HUES6 (cell line): ENCODE measurements around the gene ZNF516.
A peak's percentile ranks its signal among the peaks of the same experiment; 100 is the strongest.
"Not testable (repeated sequence)": the region's sequence is repeated elsewhere in the genome, so short reads cannot be mapped to it uniquely, and the experiment has no call there.

Experiments
- H3K27ac ChIP-seq: 2 replicates; pipeline ENCODE4 v1.7.0; 2013; ENCODE audit warnings: low read depth, mild to moderate bottlenecking, low read length, inconsistent platforms
- H3K27me3 ChIP-seq: 2 replicates; pipeline ENCODE4 v1.6.1; 2013; ENCODE audit warnings: low read length; ENCODE audit not compliant: control insufficient read depth, insufficient read depth
- H3K36me3 ChIP-seq: 2 replicates; pipeline ENCODE4 v1.6.1; 2013; ENCODE audit warnings: low read length; ENCODE audit not compliant: control insufficient read depth, insufficient read depth
- H3K4me1 ChIP-seq: 2 replicates; pipeline ENCODE4 v1.6.1; 2013; ENCODE audit warnings: low read length; ENCODE audit not compliant: control insufficient read depth, insufficient read depth
- H3K4me3 ChIP-seq: 2 replicates; pipeline ENCODE4 v1.5.1; 2013; ENCODE audit warnings: low read depth, low read length
- H3K9ac ChIP-seq: one replicate; pipeline ENCODE4 v1.6.1; 2013; ENCODE audit warnings: mild to moderate bottlenecking, low read length
- H3K9me3 ChIP-seq: 2 replicates; pipeline ENCODE4 v1.6.1; 2013; ENCODE audit warnings: low read depth, low read length; ENCODE audit not compliant: control insufficient read depth, insufficient read depth

Gene ZNF516

DNA sequence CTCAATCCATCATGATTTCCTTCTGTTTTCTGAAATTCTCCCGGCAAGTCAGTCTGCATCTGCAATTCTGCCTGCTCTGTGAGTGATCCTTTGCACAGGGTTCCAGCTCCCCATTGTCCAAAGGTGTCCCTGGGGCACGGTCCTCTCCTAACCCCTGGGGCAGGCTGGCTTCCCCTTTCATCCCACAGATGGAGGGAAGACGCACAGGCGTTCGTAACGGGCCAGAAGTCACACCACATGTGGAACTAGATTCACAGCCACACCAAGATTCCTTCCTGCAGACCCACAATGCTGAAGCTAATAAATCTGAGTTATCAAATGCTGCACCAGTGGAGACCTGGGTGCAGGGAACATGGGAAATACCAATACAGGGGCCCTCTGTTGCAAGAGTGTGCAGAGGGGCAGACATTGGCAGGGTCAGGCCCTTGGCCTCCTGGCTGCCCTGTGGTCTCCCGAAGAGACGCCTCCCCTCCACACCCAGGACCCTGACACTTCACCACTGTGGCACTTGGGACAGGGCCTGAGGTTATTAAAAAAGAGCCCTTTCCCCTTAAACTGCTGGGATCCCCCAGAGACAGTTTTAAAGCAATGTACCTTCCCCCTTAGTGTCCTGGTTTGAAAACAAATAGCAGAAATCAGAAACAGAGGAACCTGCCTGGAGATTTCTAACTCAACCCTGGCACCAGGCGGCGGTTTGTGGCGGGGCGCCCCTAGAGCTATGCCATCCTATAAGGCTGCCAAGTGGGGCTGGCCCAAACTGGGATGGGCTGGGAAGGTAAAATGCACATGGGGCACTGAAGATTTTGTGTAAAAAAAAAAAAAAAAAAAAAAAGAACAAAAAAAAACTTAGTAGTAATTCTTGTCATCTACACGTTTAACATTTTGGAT is 15.4 kb downstream of the ZNF516 start:
- H3K27me3 ChIP-seq = no peaks in the 10 kb centered on the region
- peaks cover 4% of the 10 kb centered on the region for H3K36me3 ChIP-seq
- H3K9ac ChIP-seq = no peak overlapping the region
- H3K9me3 ChIP-seq = no peaks in the 10 kb centered on the region
- H3K4me3 ChIP-seq = no peak overlapping the region
- H3K4me1 ChIP-seq = peaks cover 15% of the 10 kb centered on the region; the same call in 1 of the 2 replicates
- H3K27ac ChIP-seq = no peak overlapping the region

DNA sequence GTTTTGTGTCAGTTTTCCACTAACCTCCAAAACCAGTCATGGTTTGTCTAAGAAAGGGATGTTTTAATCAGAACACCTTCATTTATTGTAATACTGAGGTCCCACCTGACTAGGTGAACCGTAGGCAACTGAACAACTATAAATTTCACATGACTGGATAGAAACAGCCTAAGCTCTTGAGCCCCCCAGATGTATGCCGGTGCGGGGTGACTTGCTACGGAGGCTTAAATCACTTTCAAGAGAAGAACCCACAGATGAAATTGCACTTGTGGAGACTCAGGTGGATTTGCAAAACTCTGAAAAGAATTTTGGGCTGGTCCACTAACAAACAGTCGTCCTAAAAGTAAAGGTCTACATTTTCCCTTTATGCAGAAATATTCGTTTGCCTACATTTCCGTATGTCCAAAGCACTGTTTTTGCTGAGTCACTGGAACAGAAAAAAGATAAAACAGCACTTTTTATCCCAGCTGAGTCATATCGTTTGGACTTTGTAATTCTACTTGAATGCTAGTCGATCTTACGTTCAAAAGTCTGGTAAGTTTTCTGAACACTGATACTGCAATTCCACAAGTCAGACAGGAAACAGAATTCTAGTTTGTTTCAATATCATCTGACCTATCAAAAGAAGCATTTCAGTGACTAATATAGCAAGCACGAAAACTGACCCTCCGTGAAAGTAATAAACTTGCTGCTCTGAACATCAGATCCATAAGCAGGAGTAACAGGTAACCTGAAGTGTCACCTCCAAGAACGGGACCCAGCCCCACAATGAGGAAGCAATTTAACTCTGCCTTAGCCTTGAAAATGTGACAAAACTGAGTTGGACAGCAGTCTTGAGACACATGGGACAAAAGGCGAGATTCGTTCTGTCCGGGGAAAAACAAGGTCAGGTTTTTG is 18.1 kb downstream of the ZNF516 start:
- Histone ChIP-seq H3K27ac (0 out of 2 replicates have a peak overlapping the region, but pooled peaks have one; percentile 0), H3K4me3 (no peak overlapping the region), H3K9ac (no peak overlapping the region), H3K4me1 (peaks cover 11% of the 10 kb centered on the region; the same call in 1 of the 2 replicates), H3K9me3 (no peaks in the 10 kb centered on the region), H3K27me3 (no peaks in the 10 kb centered on the region), H3K36me3 (peaks cover 3% of the 10 kb centered on the region; the same call in 1 of the 2 replicates)

DNA sequence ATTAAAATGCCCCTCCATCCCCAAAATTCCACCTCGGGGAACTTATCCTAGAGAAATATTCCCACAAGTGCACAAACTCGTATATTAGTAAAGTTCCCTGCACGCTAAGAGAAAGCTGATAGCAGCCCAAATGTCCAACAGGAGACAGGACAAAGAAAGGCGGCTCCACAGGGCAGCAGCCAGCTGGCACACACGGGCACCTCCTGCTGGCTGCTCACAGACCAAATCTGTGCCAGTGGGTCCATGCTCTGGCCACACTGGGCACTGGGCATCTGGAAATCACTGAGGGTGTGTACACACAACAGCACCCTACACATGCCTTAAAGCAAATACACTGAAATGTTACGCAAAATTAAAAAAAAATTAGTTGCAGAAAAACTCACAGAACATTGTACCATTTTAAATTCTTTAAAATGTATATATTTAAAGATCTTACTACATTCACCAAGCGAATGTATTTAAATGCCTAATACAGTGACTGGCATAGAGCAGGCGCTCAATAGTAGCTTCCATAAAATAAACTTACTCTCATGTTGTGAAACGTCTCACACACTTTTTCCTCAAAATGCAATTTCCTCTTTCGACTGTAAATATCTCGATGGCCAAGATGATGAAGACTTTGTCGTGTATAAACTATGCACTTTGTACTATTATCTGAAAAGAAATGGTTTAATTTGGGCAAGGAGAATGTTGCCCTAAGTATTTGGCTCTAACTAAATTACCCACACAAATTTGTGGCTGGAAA is 19.4 kb downstream of the ZNF516 start:
- Histone ChIP-seq H3K27ac (no peak overlapping the region), H3K36me3 (0 out of 2 replicates have a peak, but pooled peaks cover 3% of the 10 kb centered on the region), H3K4me3 (no peak overlapping the region), H3K9ac (no peak overlapping the region), H3K9me3 (no peaks in the 10 kb centered on the region), H3K4me1 (peaks cover 11% of the 10 kb centered on the region; the same call in 1 of the 2 replicates), H3K27me3 (no peaks in the 10 kb centered on the region)

DNA sequence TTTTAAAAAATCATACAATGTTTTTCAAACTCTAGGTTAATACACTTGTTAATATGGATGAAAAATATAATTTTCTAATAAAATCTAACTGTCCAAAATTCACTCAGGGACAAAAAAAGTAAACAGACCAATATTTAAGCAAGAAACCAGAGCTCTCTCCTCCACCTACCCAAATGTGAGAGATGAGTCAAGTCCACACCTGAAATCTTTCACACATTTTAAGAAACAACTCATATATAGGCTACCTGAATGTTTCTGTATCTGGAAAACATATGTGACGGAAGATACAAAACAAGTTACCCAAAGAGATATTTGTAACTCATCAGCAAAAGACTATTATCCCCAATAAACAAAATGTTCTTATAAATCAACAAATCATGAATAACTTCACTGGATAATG is 20.2 kb downstream of the ZNF516 start:
- Histone ChIP-seq H3K4me3 (no peak overlapping the region), H3K4me1 (peaks cover 11% of the 10 kb centered on the region; the same call in 1 of the 2 replicates), H3K9me3 (no peaks in the 10 kb centered on the region), H3K9ac (no peak overlapping the region), H3K36me3 (0 out of 2 replicates have a peak, but pooled peaks cover 3% of the 10 kb centered on the region), H3K27ac (no peak overlapping the region), H3K27me3 (no peaks in the 10 kb centered on the region)

DNA sequence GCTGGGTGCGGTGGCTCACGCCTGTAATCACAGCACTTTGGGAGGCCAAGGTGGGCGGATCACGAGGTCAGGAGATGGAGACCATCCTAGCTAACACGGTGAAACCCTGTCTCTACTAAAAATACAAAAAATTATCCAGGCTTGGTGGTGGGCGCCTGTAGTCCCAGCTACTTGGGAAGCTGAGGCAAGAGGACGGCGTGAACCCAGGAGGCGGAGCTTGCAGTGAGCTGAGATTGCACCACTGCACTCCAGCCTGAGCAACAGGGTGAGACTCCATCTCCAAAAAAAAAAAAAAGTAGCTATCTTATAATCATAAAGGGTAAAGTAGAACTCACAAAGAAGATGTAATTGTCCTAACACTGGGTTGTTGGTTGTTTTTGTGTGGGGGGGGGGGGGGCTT is 21.5 kb downstream of the ZNF516 start:
- H3K36me3 ChIP-seq, H3K9ac ChIP-seq, H3K9me3 ChIP-seq, H3K4me1 ChIP-seq, H3K27me3 ChIP-seq, H3K4me3 ChIP-seq, H3K27ac ChIP-seq: not testable (repeated sequence)

DNA sequence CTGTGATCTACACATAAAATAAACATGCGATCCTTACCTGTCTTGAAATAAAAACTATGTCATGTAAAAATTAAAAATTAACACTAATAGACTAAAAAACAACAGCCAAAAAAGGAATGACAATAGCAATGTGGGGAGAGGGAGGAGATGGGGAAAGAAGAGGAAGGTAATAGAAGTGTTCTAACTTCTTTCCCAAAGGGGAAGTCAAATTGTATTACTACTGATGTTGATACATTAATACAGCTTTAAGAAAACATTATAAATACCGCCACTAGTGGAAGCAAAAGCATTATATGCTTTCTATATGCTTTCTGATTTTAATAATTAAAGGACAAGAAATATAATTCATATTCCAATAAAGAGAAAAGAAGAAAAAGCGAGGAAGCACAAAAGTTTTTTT is 22.2 kb downstream of the ZNF516 start:
- Histone ChIP-seq H3K27ac (no peak overlapping the region), H3K9me3 (no peaks in the 10 kb centered on the region), H3K4me1 (peaks cover 6% of the 10 kb centered on the region; the same call in 1 of the 2 replicates), H3K27me3 (no peaks in the 10 kb centered on the region), H3K4me3 (no peak overlapping the region), H3K9ac (no peak overlapping the region), H3K36me3 (0 out of 2 replicates have a peak, but pooled peaks cover 3% of the 10 kb centered on the region)

DNA sequence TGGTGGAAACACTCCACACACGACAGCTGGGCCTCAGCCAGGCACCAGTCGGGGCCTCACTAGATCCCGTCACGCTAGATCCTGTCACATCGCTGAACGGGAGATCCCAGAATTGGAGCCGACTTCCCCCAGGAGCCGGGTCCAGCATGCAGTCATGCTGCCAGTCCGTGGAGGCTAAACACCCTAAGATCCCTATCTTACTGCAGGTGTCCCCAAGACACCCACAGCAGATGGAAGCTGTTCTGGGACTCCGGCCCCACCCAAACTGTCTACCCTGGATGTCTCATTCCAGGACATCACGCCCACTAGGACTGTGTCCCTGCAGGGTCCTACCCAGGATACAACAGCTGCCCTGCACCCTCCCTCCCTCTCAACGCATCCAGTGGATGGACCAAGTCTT is 23.4 kb downstream of the ZNF516 start:
- Histone ChIP-seq H3K27ac (no peak overlapping the region; the same call in 1 of the 2 replicates), H3K9me3 (no peaks in the 10 kb centered on the region), H3K4me1 (no peaks in the 10 kb centered on the region; the same call in 1 of the 2 replicates), H3K36me3 (0 out of 2 replicates have a peak, but pooled peaks cover 3% of the 10 kb centered on the region), H3K9ac (no peak overlapping the region), H3K27me3 (no peaks in the 10 kb centered on the region), H3K4me3 (no peak overlapping the region)

DNA sequence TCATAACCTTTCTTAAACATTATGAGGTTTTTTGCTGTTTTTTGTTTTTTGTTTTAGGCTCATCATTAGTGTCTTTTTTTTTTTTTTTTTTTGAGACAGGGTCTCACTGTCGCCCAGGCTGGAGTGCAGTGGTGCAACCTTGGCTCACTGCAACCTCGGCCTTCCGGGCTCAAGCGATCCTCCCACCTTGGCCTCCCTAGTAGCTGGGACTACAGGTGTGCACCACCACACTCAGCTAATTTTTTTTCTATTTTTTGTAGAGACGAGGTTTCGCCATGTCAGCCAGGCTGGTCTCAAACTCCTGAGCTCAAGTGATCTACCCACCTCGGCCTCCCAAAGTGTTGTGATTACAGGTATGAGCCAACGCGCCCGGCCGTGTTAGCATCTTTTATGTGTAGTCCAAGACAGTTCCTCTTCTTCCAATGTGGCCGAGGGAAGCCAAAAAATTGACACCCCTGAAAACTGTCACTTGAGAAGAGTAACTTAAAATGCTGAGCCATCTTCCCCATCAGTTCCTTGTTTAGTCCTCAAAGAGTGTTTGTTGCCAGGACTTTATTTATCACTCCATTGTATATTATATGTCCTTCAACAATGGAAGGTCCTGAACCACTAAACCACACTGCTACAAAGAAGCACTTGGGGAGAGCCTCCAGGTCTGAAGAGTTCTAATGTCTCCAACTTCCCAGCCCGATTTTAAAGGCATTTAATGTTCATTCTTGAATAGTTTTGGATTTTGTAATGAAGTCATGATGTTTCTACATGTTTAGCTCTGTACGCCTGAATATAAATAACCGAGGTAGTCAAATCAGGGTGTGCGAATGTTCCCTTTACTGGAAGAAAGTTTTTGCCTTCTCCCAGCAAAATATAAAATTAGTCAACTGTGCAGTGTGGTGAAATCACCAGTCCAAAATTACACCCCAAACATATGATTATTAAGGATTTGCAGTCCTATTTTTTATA is 26.4 kb downstream of the ZNF516 start:
- H3K36me3 ChIP-seq = peaks cover 5% of the 10 kb centered on the region; the same call in 1 of the 2 replicates
- no peak overlapping the region for H3K9ac ChIP-seq
- H3K27me3 ChIP-seq = no peaks in the 10 kb centered on the region
- no peaks in the 10 kb centered on the region for H3K4me1 ChIP-seq
- no peaks in the 10 kb centered on the region for H3K9me3 ChIP-seq
- no peak overlapping the region for H3K4me3 ChIP-seq
- no peak overlapping the region for H3K27ac ChIP-seq

DNA sequence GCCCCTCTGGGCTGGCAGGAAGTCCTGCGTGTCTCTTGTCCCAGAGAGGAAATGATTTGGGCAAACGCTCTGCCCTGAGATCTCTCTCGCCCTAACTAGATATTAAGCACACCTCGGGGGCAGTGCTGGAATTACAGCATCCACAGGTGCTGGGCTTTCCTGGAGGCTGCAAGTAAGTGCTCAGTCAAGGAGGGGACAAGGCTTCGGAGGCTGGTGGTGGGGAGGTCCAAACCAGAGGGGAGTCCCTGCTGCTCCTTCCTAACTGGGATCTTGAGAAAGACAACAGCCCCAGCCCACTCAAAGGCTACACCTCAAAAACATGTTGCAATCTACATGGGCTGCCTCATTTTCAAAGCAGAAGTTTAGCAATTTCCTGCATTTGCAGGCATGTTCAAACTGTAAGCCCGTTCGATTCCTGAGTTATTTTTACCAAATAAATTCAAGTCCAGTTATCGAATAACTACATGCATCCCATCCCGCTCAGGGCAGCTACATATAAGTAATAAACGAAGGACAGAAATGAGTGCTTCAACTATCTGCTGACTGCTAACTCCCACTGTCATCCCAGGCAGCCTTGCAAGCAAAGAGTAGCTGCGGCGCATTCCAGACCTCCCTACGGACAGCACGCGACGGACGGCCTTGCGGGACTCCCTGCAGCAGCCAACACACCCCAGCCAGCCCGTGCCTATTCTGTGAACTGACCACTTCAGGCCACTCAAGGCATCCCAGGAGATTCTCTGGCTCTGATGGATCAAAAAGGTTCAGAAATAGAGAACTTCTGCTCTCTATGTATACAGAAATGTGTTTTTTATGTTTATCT is 27.5 kb downstream of the ZNF516 start:
- Histone ChIP-seq H3K27me3 (no peaks in the 10 kb centered on the region), H3K4me1 (no peaks in the 10 kb centered on the region), H3K27ac (no peak overlapping the region), H3K4me3 (no peak overlapping the region), H3K36me3 (peaks cover 5% of the 10 kb centered on the region; the same call in 1 of the 2 replicates), H3K9me3 (no peaks in the 10 kb centered on the region), H3K9ac (no peak overlapping the region)
